H1 (cell line): ENCODE results near the gene SH3BGRL. TPM values are rescaled to one million over a fixed set of nuclear protein-coding genes. Genes with fewer than 3 reads are reported as not detected.
A peak's percentile ranks its signal among the peaks of the same experiment; 100 is the strongest.

ENCODE experiments used
- CTCF ChIA-PET: fragments of 300-600 bp; sonication (Branson Sonifier 250); formaldehyde crosslinking; loops from one replicate; lab custom pipeline; 2021; ENCODE audit not compliant: partially characterized antibody; lab: Charles Lee
- POLR2A ChIA-PET: fragments of 300-600 bp; sonication (Branson Sonifier 250); formaldehyde crosslinking; loops from one replicate; lab custom pipeline; 2021; ENCODE audit warnings: inconsistent platforms; ENCODE audit not compliant: partially characterized antibody; lab: Charles Lee
- DNase-seq, 2 experiments: peaks; one replicate each; pipeline versions ENCODE4 v3.0.0 to v3.0.0-alpha.2; 2010 to 2022; ENCODE audit warnings: low spot score in 2 of 2, low read depth in 1 of 2, mixed read lengths in 1 of 2
- FAIRE-seq: peaks from 2 replicates; lab custom pipeline; 2011; peaks lifted over from hg19 to GRCh38; lab: Jason Lieb, UNC
- H2AFZ ChIP-seq: 2 replicates; pipeline ENCODE4 v1.8.1; 2012; ENCODE audit warnings: low read length, inconsistent platforms
- H2AK5ac ChIP-seq: 2 replicates; pipeline ENCODE4 v1.6.1; 2013; ENCODE audit warnings: low read depth, low read length
- H2BK120ac ChIP-seq: replicated peaks from 2 replicates; pipeline ENCODE3; 2013; ENCODE audit warnings: low read depth, low read length, inconsistent platforms
- H2BK12ac ChIP-seq: 2 replicates; pipeline ENCODE4 v1.6.1; 2013; ENCODE audit warnings: low read depth, low read length
- H2BK15ac ChIP-seq: 2 replicates; pipeline ENCODE4 v1.6.1; 2013; ENCODE audit warnings: low read length
- H2BK20ac ChIP-seq: 2 replicates; pipeline ENCODE4 v1.6.1; 2013; ENCODE audit warnings: low read length
- H2BK5ac ChIP-seq: 2 replicates; pipeline ENCODE4 v1.6.1; 2013; ENCODE audit warnings: low read depth, low read length
- H3K14ac ChIP-seq: 2 replicates; pipeline ENCODE4 v1.6.1; 2013; ENCODE audit warnings: inconsistent platforms; ENCODE audit not compliant: insufficient read length
- H3K18ac ChIP-seq: 2 replicates; pipeline ENCODE4 v1.6.1; 2013; ENCODE audit warnings: low read length; ENCODE audit errors: extremely low read depth
- H3K23ac ChIP-seq: 2 replicates; pipeline ENCODE4 v1.6.1; 2013; ENCODE audit warnings: inconsistent platforms; ENCODE audit not compliant: insufficient read length
- H3K23me2 ChIP-seq: 2 replicates; pipeline ENCODE4 v1.6.1; 2013; ENCODE audit warnings: low read depth, low read length
- H3K27ac ChIP-seq: 2 replicates; pipeline ENCODE4 v1.6.1; 2011; ENCODE audit warnings: low read depth, low read length, inconsistent platforms
- H3K27me3 ChIP-seq, 4 experiments: replicated peaks in 1 of 4; 1 replicate in 1 of 4; 2 replicates in 3 of 4; pipeline versions ENCODE4 v1.6.1 to v1.8.1; 2011 to 2013; ENCODE audit warnings: low read length in 3 of 4, mild to moderate bottlenecking in 3 of 4, inconsistent platforms in 2 of 4, mixed read lengths in 2 of 4, moderate library complexity in 1 of 4; ENCODE audit not compliant: control insufficient read depth in 3 of 4, insufficient read depth in 3 of 4; ENCODE audit errors: extremely low read depth in 1 of 4
- H3K36me3 ChIP-seq, 4 experiments: 2 replicates each; pipeline versions ENCODE4 v1.6.1 to v1.8.1; 2011 to 2013; ENCODE audit warnings: mild to moderate bottlenecking in 4 of 4, low read length in 3 of 4, moderate library complexity in 2 of 4, control low read depth in 1 of 4, inconsistent platforms in 1 of 4; ENCODE audit not compliant: insufficient read depth in 4 of 4, control insufficient read depth in 2 of 4
- H3K4ac ChIP-seq: replicated peaks from 2 replicates; pipeline ENCODE3; 2013; ENCODE audit warnings: low read length, low read depth, mixed read lengths, inconsistent platforms; ENCODE audit not compliant: insufficient read length
- H3K4me1 ChIP-seq, 4 experiments: replicated peaks in 1 of 4; 1 replicate in 1 of 4; 2 replicates in 3 of 4; pipeline versions ENCODE4 v1.6.1 to v1.8.1; 2011 to 2013; ENCODE audit warnings: low read length in 3 of 4, inconsistent platforms in 2 of 4, mixed read lengths in 1 of 4; ENCODE audit not compliant: insufficient read depth in 4 of 4, control insufficient read depth in 3 of 4
- H3K4me2 ChIP-seq, 2 experiments: 2 replicates each; pipeline versions ENCODE4 v1.6.1 to v1.8.1; 2011 to 2013; ENCODE audit warnings: low read depth in 2 of 2, low read length in 2 of 2, control low read depth in 1 of 2, inconsistent platforms in 1 of 2, mild to moderate bottlenecking in 1 of 2; ENCODE audit not compliant: insufficient read depth in 1 of 2
- H3K4me3 ChIP-seq, 4 experiments: fragments of 200-600, 300-600 bp in 1 of 4; sonication (generic), shearing (Covaris generic), sonication (Bioruptor Twin) in 1 of 4; 2 replicates each; pipeline versions ENCODE4 v1.5.1 to v1.8.1; 2011 to 2016; ENCODE audit warnings: low read length in 4 of 4, low read depth in 3 of 4, control low read depth in 2 of 4, inconsistent platforms in 2 of 4, mild to moderate bottlenecking in 2 of 4, mixed read lengths in 1 of 4, moderate library complexity in 1 of 4; ENCODE audit not compliant: insufficient read depth in 2 of 4; ENCODE audit errors: extremely low read depth in 1 of 4
- H3K56ac ChIP-seq: replicated peaks from 2 replicates; pipeline ENCODE3; 2013; ENCODE audit warnings: low read depth, mild to moderate bottlenecking, mixed read lengths, low read length, inconsistent platforms; ENCODE audit not compliant: insufficient read length
- H3K79me1 ChIP-seq: 2 replicates; pipeline ENCODE4 v1.6.1; 2013; ENCODE audit warnings: low read depth, low read length, control low read depth
- H3K79me2 ChIP-seq, 2 experiments: 2 replicates each; pipeline versions ENCODE4 v1.6.1 to v1.8.1; 2012 to 2013; ENCODE audit warnings: low read length in 2 of 2, mild to moderate bottlenecking in 2 of 2, inconsistent platforms in 1 of 2; ENCODE audit not compliant: insufficient read depth in 2 of 2, control insufficient read depth in 1 of 2
- H3K9ac ChIP-seq, 4 experiments: replicated peaks in 1 of 4; 1 replicate in 1 of 4; 2 replicates in 3 of 4; pipeline versions ENCODE4 v1.6.1 to v1.8.1; 2011 to 2013; ENCODE audit warnings: low read depth in 3 of 4, low read length in 3 of 4, control low read depth in 2 of 4, mild to moderate bottlenecking in 2 of 4, moderate library complexity in 2 of 4, inconsistent platforms in 1 of 4; ENCODE audit errors: extremely low read depth in 1 of 4
- H3K9me3 ChIP-seq, 2 experiments: 2 replicates each; pipeline versions ENCODE4 v1.6.1 to v1.8.1; 2012 to 2013; ENCODE audit warnings: mild to moderate bottlenecking in 2 of 2, moderate library complexity in 2 of 2, control low read depth in 1 of 2, inconsistent platforms in 1 of 2, low read depth in 1 of 2, low read length in 1 of 2, mixed read lengths in 1 of 2; ENCODE audit not compliant: insufficient read depth in 2 of 2
- H4K20me1 ChIP-seq, 2 experiments: replicated peaks in 1 of 2; 2 replicates each; pipeline versions ENCODE3 to v1.8.1; 2011 to 2013; ENCODE audit warnings: inconsistent platforms in 2 of 2, low read length in 2 of 2, mild to moderate bottlenecking in 1 of 2; ENCODE audit not compliant: insufficient read depth in 2 of 2, control insufficient read depth in 1 of 2
- H4K5ac ChIP-seq: 2 replicates; pipeline ENCODE4 v1.6.1; 2013; ENCODE audit warnings: low read length, low read depth, mixed read lengths, inconsistent platforms; ENCODE audit not compliant: insufficient read length
- H4K8ac ChIP-seq: 2 replicates; pipeline ENCODE4 v1.8.0; 2013; ENCODE audit warnings: mild to moderate bottlenecking, moderate library complexity, low read length, inconsistent platforms; ENCODE audit not compliant: insufficient read depth; ENCODE audit errors: extremely low read depth
- H4K91ac ChIP-seq: replicated peaks from 2 replicates; pipeline ENCODE3; 2013; ENCODE audit warnings: low read length, mixed read lengths, inconsistent platforms; ENCODE audit not compliant: insufficient read length
- ASH2L ChIP-seq: fragments of 200-600, 300-600 bp; sonication (generic); IDR thresholded peaks from one replicate; pipeline ENCODE4 v1.7.1; 2017; ENCODE audit warnings: low read length
- BRCA1 ChIP-seq: IDR thresholded peaks from 2 replicates; pipeline ENCODE4 v1.6.1; 2012; ENCODE audit warnings: low read depth, low read length, improper control_type of control experiment
- CBX5 ChIP-seq: fragments of 300-800, 300-1000 bp; sonication (generic); IDR thresholded peaks from 2 replicates; pipeline ENCODE4 v1.7.1; 2016; ENCODE audit warnings: antibody characterized with exemption, low read length, low read depth
- CBX8 ChIP-seq: fragments of 300-800, 300-1000 bp; sonication (generic); IDR thresholded peaks from 2 replicates; pipeline ENCODE4 v1.7.1; 2016; ENCODE audit warnings: low read depth, low read length, borderline replicate concordance
- GABPA ChIP-seq: IDR thresholded peaks from 2 replicates; pipeline ENCODE4 v1.6.1; 2011; ENCODE audit warnings: mild to moderate bottlenecking, low read length, moderate library complexity, borderline replicate concordance; ENCODE audit not compliant: insufficient read depth
- PHF8 ChIP-seq: fragments of 200-600 bp; sonication (generic); conservative IDR thresholded peaks from 2 replicates; pipeline ENCODE4 v1.7.1; 2012; ENCODE audit warnings: low read depth, mild to moderate bottlenecking, inconsistent platforms, low read length, moderate library complexity
- TBP ChIP-seq: IDR thresholded peaks from 2 replicates; pipeline ENCODE4 v1.6.1; 2011; ENCODE audit warnings: low read depth, low read length, improper control_type of control experiment
- WGBS, 2 experiments: shearing (Covaris generic) in 1 of 2; methylation state at CpG; one replicate each; pipeline versions ENCODE4 v1.1.6 to v1.1.7; 2013 to 2015; ENCODE audit warnings: low lambda C conversion rate in 2 of 2, mixed read lengths in 2 of 2, inconsistent platforms in 1 of 2, low coverage in 1 of 2, missing lambda C conversion rate in 1 of 2; ENCODE audit not compliant: insufficient replicate concordance in 2 of 2, insufficient coverage in 1 of 2, insufficient read length in 1 of 2; ENCODE audit errors: extremely low coverage in 1 of 2, missing lambda C conversion rate in 1 of 2; 5-methylcytosine and 5-hydroxymethylcytosine counted together
- long read RNA-seq, 2 experiments: library from RNA in 1 of 2; library from capped mRNA in 1 of 2; stranded (forward); transcript quantifications; one replicate each; pipeline ENCODE4 v2.0.0, GENCODE V29; 2021; ENCODE audit warnings: inconsistent platforms in 1 of 2
- polyA minus RNA-seq, 3 experiments: library from RNA; depleted of rRNA, polyadenylated mRNA; stranded (reverse); fragments of >200 nt; gene quantifications; 1 replicate in 2 of 3; 2 replicates in 1 of 3; pipeline ENCODE4 v1.2.3, GENCODE V29; 2011
- polyA plus RNA-seq, 7 experiments: library from polyadenylated mRNA; depleted of rRNA in 3 of 7; stranded (reverse) in 5 of 7; unstranded in 2 of 7; fragments of >200 nt in 5 of 7; fragments of 200-250 nt in 2 of 7; gene quantifications; 1 replicate in 5 of 7; 2 replicates in 1 of 7; 4 replicates in 1 of 7; pipeline versions ENCODE4 v1.2.1 to v1.2.3, GENCODE V29; 2011 to 2013; ENCODE audit warnings: missing spikeins in 2 of 7, mixed read lengths in 2 of 7
- total RNA-seq: library from RNA; stranded (reverse); fragmentation: NEBNext Ultra II Directional; extraction: Animal tissue kit (Norgen Biotek cat#: 25700); gene quantifications from 2 replicates; pipeline ENCODE4 v1.2.1, GENCODE V29; 2021

Gene SH3BGRL
- total RNA-seq = 48.0 and 49.6 TPM in 2 replicates
- polyA plus RNA-seq (2011; rRNA removed) = 17.7 and 36.3 TPM in 2 replicates
- 33.4 TPM for polyA plus RNA-seq (2011; cell fraction: cytosol; rRNA removed)
- polyA plus RNA-seq (2011; cell fraction: nucleus; rRNA removed) = 9.3 TPM
- polyA plus RNA-seq (2012, experiment 1 of 2) = 30.3 to 46.5 TPM (median 31.6 TPM) in 4 replicates
- 7.3 TPM for polyA plus RNA-seq (2012, experiment 2 of 2)
- 44.1 TPM for polyA plus RNA-seq (2013, experiment 1 of 2)
- 43.1 TPM for polyA plus RNA-seq (2013, experiment 2 of 2)
- polyA minus RNA-seq (2011; rRNA and poly(A)+ RNA removed) = 14.4 and 25.2 TPM in 2 replicates
- polyA minus RNA-seq (2011; cell fraction: cytosol; rRNA and poly(A)+ RNA removed) = 11.3 TPM
- 28.5 TPM for polyA minus RNA-seq (2011; cell fraction: nucleus; rRNA and poly(A)+ RNA removed)
- long read RNA-seq, experiment 1, transcript SH3BGRL-201 (4 exons, 1,923 nt) = major isoform, 53 of 81 reads
- long read RNA-seq, experiment 1, partial matches to known transcripts = 25 of 81 reads
- long read RNA-seq, experiment 1, other reads (novel, unspliced or antisense) = 2 of 81 reads
- long read RNA-seq, experiment 2, transcript SH3BGRL-201 (4 exons, 1,923 nt) = major isoform, 62 of 62 reads
- long read RNA-seq, experiment 2, partial matches to known transcripts = 0 of 62 reads
- long read RNA-seq, experiment 2, other reads (novel, unspliced or antisense) = 0 of 62 reads

- POLR2A ChIA-PET = interaction anchor here (0.6 to 1.9 kb wide), 7 partner anchors 11 to 321 kb away, joined by 3 to 4 read pairs (median 3); no protein-coding TSS in a partner anchor
- Histone ChIP-seq H3K79me2 (peaks cover 0 to 44% of the 10 kb centered on the region in 2 experiments; a peak in 2 of 4 replicates), H3K4me2 (peak within 1 kb of the TSS; percentile 69 to 77)
- TF ChIP-seq TBP = peak; percentile 41; the same call in 1 of the 2 replicates
- no peak for TF ChIP-seq CBX8
- peak; percentile 41 for TF ChIP-seq ASH2L
- TF ChIP-seq PHF8 = 0 out of 2 replicates have a peak, but pooled peaks have one; percentile 37
- no peak for TF ChIP-seq GABPA
- TF ChIP-seq CBX5 = no peak
- TF ChIP-seq BRCA1 = 0 out of 2 replicates have a peak, but pooled peaks have one; percentile 41
Observed at GRCh38 chrX:81201671-81202455, at the start of gene SH3BGRL, which contains the start of gene HMGN5. Gene SH3BGRL (plus strand): TSS chrX:81202102. CDS start chrX:81202201, 99 bp downstream. Gene HMGN5 (minus strand): TSS chrX:81201913. CDS start chrX:81121549, 80,364 bp downstream.

More at GRCh38 chrX:81201671-81202455, at the start of gene SH3BGRL, which contains the start of gene HMGN5:
- no peaks in the 10 kb centered on the region for H3K27me3 ChIP-seq
- no peak within 1 kb of the TSS for H3K4ac ChIP-seq
- H4K20me1 ChIP-seq = no peaks in the 10 kb centered on the region
- H4K91ac ChIP-seq = peak within 1 kb of the TSS; percentile 62
- peak within 1 kb of the TSS; percentile 66 to 97 (median 80) for H3K9ac ChIP-seq
- no peak for FAIRE-seq
- H3K36me3 ChIP-seq = no peaks in the 10 kb centered on the region
- peak within 1 kb of the TSS; percentile 44 for H2BK5ac ChIP-seq
- no peak within 1 kb of the TSS for H3K23ac ChIP-seq
- CTCF ChIA-PET = interaction anchor here (0.7 to 1.4 kb wide), 7 partner anchors 8 to 1200 kb away, joined by 3 to 6 read pairs (median 3); no protein-coding TSS in a partner anchor
- no peak within 1 kb of the TSS for H2BK20ac ChIP-seq
- no peak within 1 kb of the TSS; the same call in 1 of the 2 replicates for H2BK12ac ChIP-seq
- H3K18ac ChIP-seq = peak within 1 kb of the TSS; percentile 71; the same call in 1 of the 2 replicates
- H2BK15ac ChIP-seq = no peak within 1 kb of the TSS
- peak within 1 kb of the TSS; percentile 81 to 95 (median 88) for H3K4me3 ChIP-seq
- WGBS, 2 experiments = 2% methylated on average over 16 of the region's 23 CpGs; no CpG with 5 or more reads in 1 of the 2 experiments
- H4K5ac ChIP-seq = peak within 1 kb of the TSS; percentile 79
- no peaks in the 10 kb centered on the region for H3K79me1 ChIP-seq
- H2BK120ac ChIP-seq = no peak within 1 kb of the TSS
- no peaks in the 10 kb centered on the region for H3K9me3 ChIP-seq
- H2AFZ ChIP-seq = peak within 1 kb of the TSS; percentile 96
- no peak within 1 kb of the TSS for H3K14ac ChIP-seq
- H3K56ac ChIP-seq = no peak within 1 kb of the TSS
- peak within 1 kb of the TSS; percentile 76; the same call in 1 of the 2 replicates for H4K8ac ChIP-seq
- H3K23me2 ChIP-seq = peaks cover 3% of the 10 kb centered on the region; the same call in 1 of the 2 replicates
- H3K4me1 ChIP-seq = no peaks in the 10 kb centered on the region
- DNase-seq = peak; percentile 23 to 50
- peak within 1 kb of the TSS; percentile 77 for H3K27ac ChIP-seq
- H2AK5ac ChIP-seq = no peak within 1 kb of the TSS
